ENCODE results near the gene NOS1.
"Not testable (repeated sequence)": the region's sequence is repeated elsewhere in the genome, so short reads cannot be mapped to it uniquely, and the experiment has no call there.

The NOS1 gene

DNA sequence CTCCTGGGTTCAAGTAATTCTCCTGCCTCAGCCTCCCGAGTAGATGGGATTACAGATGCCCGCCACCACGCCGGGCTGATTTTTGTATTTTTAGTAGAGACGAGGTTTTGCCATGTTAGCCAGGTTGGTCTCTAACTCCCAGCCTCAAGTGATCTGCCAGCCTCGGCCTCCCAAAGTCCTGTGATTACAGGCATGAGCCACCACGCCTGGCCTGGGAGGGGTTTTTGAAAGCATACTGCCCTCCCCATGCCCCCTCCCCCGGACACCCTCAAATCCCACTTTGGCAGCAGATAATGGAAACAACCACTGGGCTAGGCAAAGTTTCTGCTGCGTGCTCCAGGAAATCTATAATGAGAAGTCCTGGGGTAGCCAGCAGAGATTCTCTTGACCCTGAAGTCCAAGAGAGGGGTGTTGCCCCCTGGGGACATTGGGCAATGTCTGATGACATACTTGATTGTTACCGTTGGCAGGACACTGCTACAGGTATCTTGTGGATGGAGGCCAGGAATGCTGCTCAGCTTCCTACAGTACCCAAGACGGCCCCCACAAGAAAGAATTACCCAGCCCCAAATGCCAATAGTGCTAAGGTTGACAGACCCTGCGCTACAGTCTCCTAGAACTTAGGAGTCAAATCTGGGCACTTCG lies 152.5 kb downstream of the NOS1 start:
- DNase-seq (ENCODE audit: low spot score), result no peak

DNA sequence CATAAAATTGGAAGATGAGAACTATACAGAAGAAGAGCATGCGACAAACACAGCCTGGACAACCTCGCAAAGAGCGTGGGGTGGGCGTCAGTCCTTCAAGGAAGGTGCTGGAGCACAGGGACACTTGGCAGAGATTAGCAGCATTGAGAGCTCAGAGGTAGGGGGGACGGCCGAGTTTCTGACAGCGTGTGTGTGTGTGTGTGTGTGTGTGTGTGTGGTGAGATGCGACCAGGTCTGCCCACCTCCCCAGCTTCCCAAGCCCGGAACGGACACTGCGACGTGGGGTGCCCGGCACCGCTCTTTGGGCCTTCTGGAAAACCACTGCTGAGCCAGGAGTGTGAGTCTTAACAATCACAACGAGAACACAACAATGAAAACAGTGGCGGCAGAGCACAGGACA lies 153.2 kb downstream of the NOS1 start:
- DNase-seq (ENCODE audit: low spot score), result no peak

DNA sequence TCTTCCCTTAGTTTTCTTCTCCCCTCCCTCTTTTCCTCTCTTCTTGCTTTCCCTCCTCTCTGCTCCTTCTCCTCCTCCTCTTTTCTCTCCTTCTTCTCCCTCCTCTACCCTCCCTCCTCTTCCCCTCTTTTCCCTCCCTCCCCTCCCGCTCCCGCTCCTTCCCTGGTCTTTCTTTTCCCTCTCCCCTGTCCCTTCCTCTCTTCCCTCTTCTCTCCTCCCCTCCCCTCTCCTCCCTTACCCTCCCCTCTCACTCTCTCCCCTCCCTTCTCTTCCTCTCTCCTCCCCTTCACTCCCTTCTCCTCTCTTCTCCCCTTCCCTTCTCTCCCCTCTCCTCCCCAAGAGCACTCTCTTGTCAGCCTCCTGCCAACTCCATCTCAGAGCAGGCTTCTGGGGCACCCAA lies 153.8 kb downstream of the NOS1 start:
- no peak for DNase-seq (ENCODE audit: low spot score)

DNA sequence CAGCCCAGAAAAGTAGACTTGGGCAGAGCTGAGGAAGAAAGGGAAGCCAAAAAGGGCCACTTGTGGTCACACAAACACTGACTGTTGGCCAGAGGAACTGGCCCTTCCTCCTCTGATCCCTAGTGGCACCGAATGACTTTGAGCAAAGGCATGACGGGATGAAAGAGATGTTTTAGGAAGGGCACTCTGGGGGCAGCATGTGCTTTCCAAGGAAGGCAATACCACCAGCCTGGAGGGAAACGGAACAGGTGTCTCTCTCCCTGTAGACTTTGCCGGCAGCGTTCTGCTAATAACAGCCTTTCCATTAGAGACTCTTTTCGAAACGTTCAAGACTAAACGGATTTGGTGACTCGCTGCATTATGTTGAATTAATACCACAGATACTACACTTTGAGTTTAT lies 158.9 kb downstream of the NOS1 start:
- DNase-seq (ENCODE audit: low spot score), result no peak

DNA sequence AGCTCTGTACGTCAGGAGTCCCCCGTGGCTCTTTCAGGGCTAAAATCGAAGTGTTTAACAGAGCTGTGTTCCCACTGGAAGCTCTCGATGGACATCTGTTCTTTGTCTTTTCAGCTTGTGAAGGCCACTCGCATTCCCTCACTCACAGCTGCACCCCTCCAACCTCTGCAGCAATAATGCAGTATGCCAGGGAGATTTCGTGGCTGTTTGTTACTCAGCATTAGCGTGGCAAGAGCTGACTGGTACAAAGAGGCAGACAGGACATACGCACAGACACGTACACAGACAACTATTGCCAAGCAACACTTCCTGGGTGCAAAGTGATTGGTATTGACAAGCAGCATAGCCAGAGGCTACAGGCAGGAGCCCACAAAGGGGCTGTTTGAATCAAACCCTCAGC lies 159.4 kb downstream of the NOS1 start:
- no peak for DNase-seq (ENCODE audit: low spot score)

DNA sequence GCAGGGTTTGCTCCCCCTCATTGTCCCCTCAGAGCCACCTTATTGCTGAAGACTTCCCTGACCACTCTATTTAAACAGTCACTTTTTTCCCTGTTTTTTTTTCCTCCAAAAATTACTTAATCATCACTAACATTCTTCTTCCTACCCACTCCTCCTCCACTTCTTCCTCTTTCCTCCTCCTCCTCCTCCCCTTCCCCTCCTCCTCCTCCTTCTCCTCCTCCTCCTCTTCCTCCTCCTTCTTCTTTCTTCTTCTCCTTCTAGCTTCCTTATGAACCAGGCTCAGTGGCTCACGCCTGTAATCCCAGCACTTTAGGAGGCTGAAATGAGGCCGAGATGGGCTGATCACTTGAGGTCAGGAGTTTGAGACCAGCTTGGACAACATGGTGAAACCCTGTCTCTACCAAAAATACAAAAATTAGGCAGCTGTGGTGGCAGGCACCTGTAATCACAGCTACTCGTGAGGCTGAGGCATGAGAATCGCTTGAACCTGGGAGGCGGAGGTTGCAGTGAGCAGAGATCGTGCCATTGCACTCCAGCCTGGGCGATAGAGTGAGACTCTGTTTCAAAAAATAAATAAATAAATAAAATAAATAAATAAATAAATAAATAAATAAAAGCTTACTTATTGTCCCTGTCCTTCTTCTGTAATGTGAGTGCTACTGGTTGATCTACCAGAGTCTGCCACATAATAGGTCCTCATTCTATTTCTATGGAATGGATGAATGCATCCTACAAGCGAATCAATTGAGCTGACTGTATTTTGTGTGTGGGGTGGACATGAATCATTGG lies 161.3 kb downstream of the NOS1 start:
- DNase-seq (ENCODE audit: low spot score), result not testable (repeated sequence)

DNA sequence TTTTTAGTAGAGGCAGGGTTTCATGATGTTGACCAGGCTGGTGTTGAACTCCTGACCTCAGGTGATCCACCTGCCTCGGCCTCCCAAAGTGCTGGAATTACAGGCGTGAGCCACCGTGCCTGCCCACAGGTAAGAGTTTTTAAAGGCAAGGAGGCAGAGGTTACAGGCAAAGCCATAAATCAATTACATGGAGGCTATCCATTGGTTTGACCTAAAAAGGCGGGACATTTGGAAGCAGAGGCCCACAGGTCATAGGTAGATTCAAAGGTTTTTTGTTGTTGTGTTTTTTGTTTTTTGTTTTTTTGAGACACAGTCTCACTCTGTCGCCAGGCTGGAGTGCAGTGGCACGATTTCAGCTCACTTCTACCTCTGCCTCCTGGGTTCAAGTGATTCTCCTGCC lies 165.1 kb downstream of the NOS1 start:
- DNase-seq (ENCODE audit: low spot score), result not testable (repeated sequence)

DNA sequence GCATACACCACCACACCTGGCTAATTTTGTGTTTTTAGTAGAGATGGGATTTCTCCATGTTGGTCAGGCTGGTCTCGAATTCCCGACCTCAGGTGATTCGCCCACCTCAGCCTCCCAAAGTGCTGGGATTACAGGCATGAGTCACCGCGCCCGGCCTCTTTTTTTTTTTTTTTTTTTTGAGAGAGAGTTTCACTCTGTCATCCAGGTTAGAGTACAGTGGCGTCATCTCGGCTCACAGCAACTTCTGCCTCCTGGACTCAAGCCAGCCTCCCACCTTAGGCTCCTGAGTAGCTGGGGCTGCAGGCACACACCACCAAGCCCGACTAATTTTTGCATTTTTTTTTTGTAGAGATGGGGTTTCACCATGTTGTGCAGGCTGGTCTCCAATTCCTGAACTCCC lies 166.4 kb downstream of the NOS1 start:
- DNase-seq (ENCODE audit: low spot score), result not testable (repeated sequence)

DNA sequence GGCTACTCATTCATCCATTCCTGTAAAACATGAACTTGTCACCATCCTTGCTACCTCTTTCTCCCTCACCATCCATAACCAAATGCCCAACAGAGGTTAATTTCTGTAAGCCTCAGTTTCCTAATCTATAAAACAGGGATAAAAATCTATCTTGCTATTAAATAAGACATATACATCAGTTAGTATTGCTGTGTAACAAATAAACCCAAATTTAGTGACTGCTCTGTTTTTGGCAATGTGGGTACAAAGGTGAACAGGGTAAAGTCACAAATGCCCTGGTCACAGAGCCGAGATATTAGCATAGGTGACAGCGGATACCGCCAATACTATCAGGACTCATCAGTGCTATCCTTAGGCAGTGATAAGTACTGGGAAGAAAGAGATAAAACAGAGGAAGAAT lies 167.5 kb downstream of the NOS1 start:
- no peak for DNase-seq (ENCODE audit: low spot score)

DNA sequence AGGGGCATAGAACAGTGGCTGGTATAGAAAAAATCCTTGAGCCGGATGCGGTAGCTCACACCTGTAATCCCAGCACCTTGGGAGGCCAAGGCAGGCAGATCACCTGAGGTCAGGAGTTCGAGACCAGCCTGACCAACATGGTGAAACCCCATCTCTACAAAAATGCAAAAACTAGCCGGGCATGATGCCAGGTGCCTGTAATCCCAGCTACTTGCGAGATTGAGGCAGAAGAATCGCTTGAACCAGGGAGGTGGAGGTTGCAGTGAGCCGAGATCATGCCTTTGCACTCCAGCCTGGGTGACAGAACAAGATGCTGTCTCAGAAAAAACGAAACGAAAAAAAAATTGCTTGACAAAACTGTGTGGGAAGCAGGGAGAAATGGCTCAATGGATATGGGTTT lies 168.8 kb downstream of the NOS1 start:
- DNase-seq (ENCODE audit: low spot score), result not testable (repeated sequence)

DNA sequence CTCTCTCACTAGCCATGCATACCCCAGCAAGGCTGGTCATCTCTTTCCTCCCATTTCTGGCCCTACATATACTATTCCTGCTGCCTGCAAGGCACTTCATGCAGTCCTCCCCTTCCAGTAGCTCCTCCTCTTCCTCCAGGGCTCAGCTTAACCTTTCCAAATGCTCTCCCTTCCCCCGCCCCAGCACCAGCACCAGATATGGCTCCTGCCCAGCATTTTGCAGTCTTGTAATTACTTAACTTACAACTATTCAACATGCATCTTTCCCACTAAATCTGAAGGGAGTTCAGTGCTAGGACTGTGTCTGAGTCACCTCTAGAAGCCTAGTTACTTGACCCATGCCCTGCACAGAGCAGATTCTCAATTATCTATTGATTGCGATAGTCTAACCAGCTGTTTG lies 169.4 kb downstream of the NOS1 start:
- DNase-seq (ENCODE audit: low spot score), result no peak

DNA sequence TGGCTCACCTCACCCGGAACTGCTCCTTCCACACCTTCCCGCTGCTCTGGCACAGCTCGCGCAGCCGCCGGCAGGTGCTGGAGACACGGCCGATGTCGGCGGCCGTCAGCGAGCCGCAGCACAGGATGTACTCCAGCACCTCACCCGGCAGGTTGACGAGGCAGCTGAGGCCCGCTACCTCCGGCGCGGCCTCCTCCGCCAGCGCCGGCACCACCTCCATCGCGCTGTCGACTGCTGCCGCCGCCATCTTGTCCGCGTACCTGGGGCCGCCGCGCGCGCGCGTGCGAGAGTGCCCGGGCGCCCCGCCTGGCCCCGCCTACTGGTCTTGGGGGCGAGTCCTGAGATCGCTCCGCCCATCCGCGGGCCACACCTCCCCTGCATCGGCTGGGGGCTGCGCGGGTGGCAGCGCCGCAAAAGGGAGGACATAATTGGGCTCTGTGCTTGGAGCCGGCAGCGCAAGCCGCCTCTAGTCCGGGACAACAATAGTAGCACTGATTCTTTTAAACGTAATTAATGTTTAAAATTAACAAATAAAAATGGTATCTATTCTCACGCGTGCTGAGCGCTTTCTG lies 171.1 kb downstream of the NOS1 start, which contains the start of gene FBXO21:
FBXO21 (minus strand) TSS at position 261 of the 572 bp plus-strand sequence; CDS start at position 247, 14 bp downstream.
- DNase-seq (ENCODE audit: low spot score), result peak; percentile 98

DNA sequence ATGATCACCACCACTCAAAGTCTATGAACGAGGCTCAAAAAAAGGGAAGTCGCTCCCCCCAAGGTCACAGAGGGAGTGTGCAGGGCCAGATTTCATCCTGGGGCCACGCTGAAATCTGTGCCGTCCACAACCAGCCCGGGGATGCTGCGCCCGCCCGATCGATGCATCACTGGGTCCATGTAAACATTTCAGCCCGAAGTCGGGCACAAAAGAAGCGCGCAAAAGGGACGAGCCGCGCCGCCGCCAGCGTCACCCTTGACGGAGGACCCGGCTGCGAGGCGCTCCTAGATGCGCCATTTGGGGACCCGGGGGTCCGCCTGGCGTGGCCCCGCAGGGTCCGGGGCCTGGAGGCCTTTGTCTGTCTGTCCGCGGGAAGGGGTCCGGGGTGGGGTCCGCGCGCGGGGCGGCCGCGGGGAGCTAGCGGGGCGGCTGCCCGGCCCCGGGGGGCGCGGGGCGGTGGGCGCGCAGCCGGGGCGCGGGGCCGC lies 171.7 kb downstream of the NOS1 start:
- peak; percentile 72 for DNase-seq (ENCODE audit: low spot score)

DNA sequence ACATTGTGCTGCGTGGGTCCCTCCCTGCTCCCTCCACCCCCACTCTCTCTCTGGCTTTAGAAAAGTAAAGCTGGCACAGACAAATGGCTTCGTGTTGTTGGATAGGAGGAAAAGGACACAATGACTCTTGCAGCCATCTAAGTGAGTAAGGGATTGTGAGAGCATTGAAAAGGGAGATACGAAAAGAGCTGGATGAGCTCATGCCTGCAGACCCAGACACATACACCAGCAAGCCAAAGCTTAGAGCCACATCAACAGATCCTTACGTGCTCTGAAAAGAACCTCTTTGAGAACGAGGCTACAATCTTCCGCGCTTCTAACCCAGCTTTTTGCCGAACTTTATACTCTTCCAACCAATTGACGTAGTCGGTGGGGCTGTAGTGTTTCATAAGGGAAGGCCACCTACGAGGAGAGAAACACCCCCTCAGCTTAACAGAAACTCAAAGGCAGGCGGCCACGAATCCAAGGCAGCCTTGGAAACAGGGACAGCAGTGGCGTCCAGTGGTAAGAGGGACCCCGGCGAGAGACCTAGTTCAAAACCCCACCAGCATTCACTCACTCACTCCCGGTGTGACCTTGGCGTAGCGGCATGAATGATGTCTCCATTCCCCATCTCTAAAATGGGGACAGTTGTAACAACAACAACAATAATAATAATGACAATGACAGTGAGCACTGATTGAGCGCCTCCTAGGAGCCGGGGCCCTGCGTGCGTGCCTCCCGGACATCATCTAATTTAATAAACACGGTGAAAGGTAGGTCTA lies 172.3 kb downstream of the NOS1 start:
- DNase-seq (ENCODE audit: low spot score), result peak; percentile 44

DNA sequence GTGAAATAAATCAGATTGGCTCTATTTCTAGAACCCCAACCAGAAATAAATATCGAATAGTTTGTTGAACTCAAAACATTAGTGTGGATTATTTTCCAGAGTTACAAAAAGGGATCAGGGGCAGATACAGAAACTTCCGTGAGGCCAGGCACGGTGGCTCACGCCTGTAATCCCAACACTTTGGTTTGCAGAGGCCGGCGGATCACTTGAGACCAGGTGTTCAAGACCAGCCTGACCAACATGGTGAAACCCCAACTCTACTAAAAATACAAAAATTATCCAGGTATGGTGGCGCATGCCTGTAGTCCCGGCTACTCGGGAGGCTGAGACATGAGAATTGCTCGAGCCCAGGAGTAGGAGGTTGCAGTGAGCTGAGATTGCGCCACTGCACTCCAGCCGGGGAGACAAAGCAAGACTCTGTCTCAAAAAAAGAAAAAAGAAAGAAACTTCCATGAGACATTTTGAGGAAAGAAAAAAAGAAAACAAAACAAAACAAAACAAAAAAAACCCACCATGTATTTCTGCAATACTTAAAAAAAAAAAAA lies 173.2 kb downstream of the NOS1 start:
- DNase-seq (ENCODE audit: low spot score), result no peak

DNA sequence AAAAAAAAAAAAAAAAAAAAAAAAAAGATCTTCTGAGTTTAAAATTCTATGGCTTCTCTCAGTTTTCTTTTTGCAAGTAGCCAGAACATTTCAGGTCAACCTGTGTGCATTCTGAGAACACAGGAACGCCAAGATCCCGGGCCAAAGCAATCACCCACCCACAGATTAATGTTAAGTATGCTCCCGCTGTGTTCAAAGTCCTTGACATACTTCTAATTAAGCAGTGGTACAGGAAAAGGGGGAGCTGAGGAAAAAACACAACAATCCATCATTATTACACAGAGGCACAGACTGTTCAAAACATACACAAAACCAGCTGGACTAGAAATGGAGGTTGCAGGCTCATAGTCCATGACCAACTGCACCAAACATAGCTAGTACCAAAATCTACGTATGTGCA lies 174.0 kb downstream of the NOS1 start:
- no peak for DNase-seq (ENCODE audit: low spot score)

DNA sequence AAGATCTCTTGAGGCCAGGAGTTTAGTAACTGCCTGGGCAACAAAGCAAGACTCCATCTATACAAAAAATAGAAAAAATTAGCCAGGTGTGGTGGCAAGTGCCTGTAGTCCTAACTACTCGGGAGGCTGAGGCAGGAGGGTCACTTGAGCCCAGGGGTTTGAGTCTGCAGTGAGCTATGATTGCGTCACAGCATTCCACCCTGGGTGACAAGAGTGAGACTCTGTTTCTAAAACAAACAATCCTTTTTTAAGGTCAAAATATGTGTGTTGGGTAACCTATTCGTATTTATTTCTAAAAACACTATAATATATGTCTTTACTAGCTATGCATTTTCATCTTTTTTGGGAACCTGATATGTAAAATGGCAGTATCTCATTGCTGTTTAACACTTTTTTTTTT lies 178.6 kb downstream of the NOS1 start:
- no peak for DNase-seq (ENCODE audit: low spot score)

DNA sequence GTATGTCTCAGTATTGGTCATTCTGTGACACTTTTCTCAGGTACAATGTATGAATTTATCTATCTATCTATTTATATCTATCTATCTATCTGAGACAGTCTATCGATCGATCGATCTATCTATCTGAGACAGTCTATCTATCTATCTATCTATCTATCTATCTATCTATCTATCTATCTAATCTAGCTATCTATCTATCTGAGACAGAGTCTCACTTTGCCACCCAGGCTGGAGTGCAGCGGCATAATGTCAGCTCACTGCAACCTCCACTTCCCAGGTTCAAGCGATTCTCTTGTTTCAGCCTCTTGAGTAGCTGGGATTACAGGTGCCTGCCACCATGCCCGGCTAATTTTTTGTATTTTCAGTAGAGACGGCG lies 180.0 kb downstream of the NOS1 start:
- DNase-seq (ENCODE audit: low spot score), result not testable (repeated sequence)

DNA sequence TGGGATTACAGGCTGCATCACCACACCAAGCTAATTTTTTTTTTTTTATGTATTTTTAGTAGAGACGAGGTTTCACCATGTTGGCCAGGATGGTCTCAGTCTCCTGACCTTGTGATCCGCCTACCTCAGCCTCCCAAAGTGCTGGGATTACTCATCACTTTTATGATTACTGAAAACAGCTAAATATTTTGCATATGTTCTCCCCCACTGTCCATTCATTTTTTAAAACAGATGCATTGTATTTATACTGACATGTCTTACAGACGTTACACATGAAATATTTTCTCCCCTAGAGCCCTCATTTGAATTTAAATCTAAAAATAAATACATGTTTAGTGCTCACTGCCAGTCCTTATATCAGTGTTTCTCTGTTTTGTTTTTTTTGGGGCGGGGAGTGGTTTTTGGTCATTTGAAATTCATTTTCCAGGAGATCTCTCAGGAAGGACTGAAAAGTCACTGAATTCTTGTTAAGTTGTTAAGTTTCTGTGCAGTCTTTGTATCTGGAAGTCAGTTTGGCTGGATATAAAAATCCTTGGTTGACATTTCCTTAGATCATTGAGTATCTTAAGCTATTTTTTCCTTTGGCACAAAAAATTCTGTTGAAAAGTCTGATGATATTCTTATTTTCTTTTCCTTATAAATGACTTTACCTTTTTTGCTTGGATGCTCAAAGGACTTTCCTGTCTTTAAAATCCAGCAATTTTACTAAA lies 180.5 kb downstream of the NOS1 start:
- DNase-seq (ENCODE audit: low spot score), result no peak

DNA sequence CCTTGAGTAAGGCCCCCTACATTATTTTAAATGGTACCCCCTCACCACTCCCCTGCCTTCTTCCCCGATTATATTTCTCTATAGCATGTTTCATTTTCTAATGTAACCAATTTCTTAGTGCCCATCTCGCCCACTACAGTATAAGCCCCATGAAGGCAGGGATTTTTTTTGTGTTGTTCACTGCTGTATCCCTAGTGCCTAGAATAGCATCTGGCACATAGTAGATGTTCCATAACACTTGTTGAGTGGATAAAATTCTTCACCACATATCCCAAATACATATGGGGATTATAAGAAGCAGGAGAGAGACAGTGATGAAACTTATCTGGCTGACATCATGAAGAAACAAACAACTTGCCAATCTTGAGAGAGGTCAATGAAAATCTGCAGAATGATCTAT lies 182.7 kb downstream of the NOS1 start:
- DNase-seq (ENCODE audit: low spot score), result no peak

DNA sequence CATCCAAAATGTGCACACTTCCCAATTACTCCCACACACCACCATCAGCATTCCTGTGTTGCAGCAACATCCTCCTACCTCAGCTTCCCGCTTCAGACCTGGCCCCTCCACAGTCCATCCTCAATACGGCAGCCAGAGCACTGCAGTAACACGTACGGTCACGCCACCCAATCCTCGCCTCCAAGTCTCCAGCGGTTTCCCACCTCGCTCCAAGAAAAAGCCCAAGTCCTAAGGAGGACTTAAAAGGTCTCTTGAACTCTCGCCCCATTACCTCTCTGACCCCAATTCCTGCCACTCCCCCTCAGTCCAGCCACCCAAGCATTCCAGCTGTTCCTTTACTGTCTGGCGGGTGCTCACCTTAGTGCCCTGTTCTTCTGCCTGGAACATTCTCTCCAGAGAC lies 183.1 kb downstream of the NOS1 start:
- DNase-seq (ENCODE audit: low spot score), result no peak

DNA sequence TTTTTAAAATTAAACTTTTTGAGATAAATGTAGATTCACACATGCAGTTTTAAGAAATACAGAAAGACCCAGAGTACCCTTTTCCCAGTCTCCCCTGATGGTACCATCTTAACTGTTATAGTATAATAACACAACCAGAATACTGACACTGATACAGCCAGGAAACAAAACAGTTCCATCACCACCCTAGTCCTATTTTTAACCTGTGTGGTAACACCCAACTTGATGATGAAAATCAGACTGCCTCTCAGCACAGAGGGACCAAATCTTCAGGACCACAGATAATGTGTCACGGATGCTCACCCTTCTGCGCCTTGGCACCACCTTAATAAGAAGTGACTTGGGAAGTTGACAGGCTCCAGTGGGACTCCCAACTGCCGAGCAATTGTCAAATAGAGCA lies 189.3 kb downstream of the NOS1 start:
- DNase-seq (ENCODE audit: low spot score), result no peak

All from AG08396 (cell line).